Dermis microvascular lymphatic vessel endothelial cell (primary cell): ENCODE measurements around the gene C1orf53. TPM values are rescaled to one million over a fixed set of nuclear protein-coding genes. Genes with fewer than 3 reads are reported as not detected.
"Not testable (repeated sequence)": the region's sequence is repeated elsewhere in the genome, so short reads cannot be mapped to it uniquely, and the experiment has no call there.

Source experiments
- DNase-seq, 2 donors: peaks; one replicate each; pipeline versions ENCODE4 v3.0.0 to v3.0.0-alpha.2; 2010; ENCODE audit warnings: low read depth in 2 of 2
- total RNA-seq: library from RNA; depleted of rRNA; stranded (reverse); fragments of >200 nt; gene quantifications from 2 replicates; pipeline ENCODE4 v1.2.1, GENCODE V29; 2014

Gene C1orf53
- total RNA-seq, 1 donor from 2014 or later, result 3.5 TPM

GRCh38 chr1:197920414-197921117, 18.1 kb downstream of the C1orf53 start:
- no peak for DNase-seq

- DNase-seq, result no peak
Observed at GRCh38 chr1:197921235-197922069, 19.0 kb downstream of the C1orf53 start.

GRCh38 chr1:197922070-197922390, 19.6 kb downstream of the C1orf53 start:
- DNase-seq, result no peak

- no peak for DNase-seq
Observed at GRCh38 chr1:197923038-197923437, 20.6 kb downstream of the C1orf53 start.

- peak; percentile 25 to 63 for DNase-seq
Observed at GRCh38 chr1:197924516-197925123, 22.2 kb downstream of the C1orf53 start.

GRCh38 chr1:197927908-197928665, 25.7 kb downstream of the C1orf53 start:
- no peak for DNase-seq

- no peak for DNase-seq
Observed at GRCh38 chr1:197928849-197929336, 26.5 kb downstream of the C1orf53 start.

- DNase-seq, result no peak
Observed at GRCh38 chr1:197933016-197933415, 30.6 kb downstream of the C1orf53 start.

GRCh38 chr1:197933647-197934046, 31.2 kb downstream of the C1orf53 start:
- no peak for DNase-seq

- no peak for DNase-seq
Observed at GRCh38 chr1:197937381-197937780, 35.0 kb downstream of the C1orf53 start.

GRCh38 chr1:197937892-197938291, 35.5 kb downstream of the C1orf53 start:
- DNase-seq, result no peak

- DNase-seq, result not testable (repeated sequence)
Observed at GRCh38 chr1:197939159-197939980, 36.9 kb downstream of the C1orf53 start.

- DNase-seq, result no peak
Observed at GRCh38 chr1:197942042-197942441, 39.6 kb downstream of the C1orf53 start.

- DNase-seq, result no peak
Observed at GRCh38 chr1:197944485-197944884, 42.1 kb downstream of the C1orf53 start.

GRCh38 chr1:197948926-197949899, 46.8 kb downstream of the C1orf53 start:
- DNase-seq, result no peak

- DNase-seq, result no peak
Observed at GRCh38 chr1:197951089-197951488, 48.7 kb downstream of the C1orf53 start.

GRCh38 chr1:197951617-197952175, 49.3 kb downstream of the C1orf53 start:
- DNase-seq, result no peak

GRCh38 chr1:197953472-197953871, 51.0 kb downstream of the C1orf53 start:
- DNase-seq, result not testable (repeated sequence)
